BJ (cell line): Measurements from ENCODE around the gene GPR37. TPM values are rescaled to one million over a fixed set of nuclear protein-coding genes. Genes with fewer than 3 reads are reported as not detected.

ENCODE experiments used
- CTCF ChIA-PET: fragments of 350-600 bp; formaldehyde crosslinking; extraction: SDS; loops from one replicate; lab custom pipeline; 2021; ENCODE audit warnings: antibody characterized with exemption, inconsistent platforms; lab: Yijun Ruan, JAX
- POLR2A ChIA-PET: fragments of 300-600 bp; sonication (Branson Sonifier 250); formaldehyde crosslinking; extraction: SDS; loops from one replicate; lab custom pipeline; 2021; ENCODE audit warnings: antibody characterized with exemption; lab: Charles Lee
- DNase-seq: peaks from one replicate; pipeline ENCODE4 v3.0.0-alpha.2; 2011; ENCODE audit warnings: low read depth
- H3K27me3 ChIP-seq: 2 replicates; pipeline ENCODE4 v1.6.0; 2011; ENCODE audit warnings: low read length; ENCODE audit not compliant: control insufficient read depth, insufficient read depth
- H3K36me3 ChIP-seq: 2 replicates; pipeline ENCODE4 v1.5.1; 2011; ENCODE audit warnings: low read length; ENCODE audit not compliant: control insufficient read depth, insufficient read depth
- H3K4me3 ChIP-seq: 2 replicates; pipeline ENCODE4 v1.5.1; 2011; ENCODE audit warnings: low read depth, mild to moderate bottlenecking, control low read depth, low read length
- CTCF ChIP-seq: IDR thresholded peaks from 2 replicates; pipeline ENCODE4 v1.5.1; 2011; ENCODE audit warnings: low read depth, mild to moderate bottlenecking, control low read depth, inconsistent platforms, low read length, moderate library complexity; ENCODE audit not compliant: insufficient read depth
- polyA plus RNA-seq: library from polyadenylated mRNA; depleted of rRNA; stranded (reverse); fragments of >200 nt; gene quantifications from 2 replicates; pipeline ENCODE4 v1.2.3, GENCODE V29; 2011

GPR37 gene
- polyA plus RNA-seq, 1 experiment = 0.25 TPM

DNA sequence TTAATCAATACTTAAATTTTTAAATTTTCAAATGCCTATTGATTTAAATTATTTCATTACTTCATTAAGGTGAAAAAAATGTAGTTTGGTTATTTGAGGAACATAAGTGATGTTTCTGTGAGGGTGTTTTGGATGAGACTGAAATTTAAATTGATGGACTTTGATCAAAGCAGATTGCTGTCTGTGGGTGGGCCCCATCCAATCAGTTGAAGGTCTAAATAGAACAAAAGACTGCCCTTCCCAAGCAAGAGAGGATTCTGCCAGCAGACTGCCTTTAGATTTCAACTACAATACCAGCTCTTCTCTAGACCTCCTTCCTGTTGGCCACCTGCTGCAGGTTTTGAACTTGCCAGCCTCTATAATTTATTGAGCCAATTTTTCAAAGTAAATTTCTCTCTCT lies 14.5 kb upstream of the GPR37 start:
- ChIA-PET POLR2A (no interaction called here), CTCF (no interaction called here)
- no peak for DNase-seq
- no peak for TF ChIP-seq CTCF
- Histone ChIP-seq H3K4me3 (no peak overlapping the region), H3K36me3 (no peaks in the 10 kb centered on the region), H3K27me3 (no peaks in the 10 kb centered on the region)

- CTCF ChIA-PET = no interaction called here
- Histone ChIP-seq H3K4me3 (no peak overlapping the region), H3K36me3 (no peaks in the 10 kb centered on the region), H3K27me3 (no peaks in the 10 kb centered on the region)
- no peak for TF ChIP-seq CTCF
- POLR2A ChIA-PET = no interaction called here
- DNase-seq = no peak
Observed at GRCh38 chr7:124779620-124780019, 14.0 kb upstream of the GPR37 start.

DNA sequence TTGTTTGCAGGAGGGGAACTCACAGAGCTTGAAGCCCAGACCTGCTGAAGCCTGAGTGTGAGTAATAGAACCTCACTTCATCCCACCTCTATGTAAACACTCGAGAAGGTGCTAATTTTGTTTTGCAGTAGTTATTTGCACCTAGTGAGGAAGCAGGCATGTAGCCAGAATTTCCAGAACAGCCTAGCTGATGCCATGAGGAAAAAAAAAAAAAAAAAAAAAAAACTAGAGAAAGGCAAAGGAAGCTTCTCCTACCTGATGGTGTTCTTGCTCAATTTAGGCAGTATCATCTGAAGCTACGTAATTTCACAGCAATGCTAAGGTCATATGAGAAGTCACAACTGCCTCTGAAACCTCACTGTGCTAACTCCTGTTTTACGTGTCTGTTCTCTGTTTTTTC lies 13.6 kb upstream of the GPR37 start:
- no peak for TF ChIP-seq CTCF
- no peaks in the 10 kb centered on the region for H3K36me3 ChIP-seq
- no peaks in the 10 kb centered on the region for H3K27me3 ChIP-seq
- ChIA-PET POLR2A (interaction anchor here (0.6 kb wide), 1 partner anchor 744 kb away, joined by 15 read pairs; no protein-coding TSS in a partner anchor), CTCF (no interaction called here)
- H3K4me3 ChIP-seq = no peak overlapping the region
- no peak for DNase-seq

DNA sequence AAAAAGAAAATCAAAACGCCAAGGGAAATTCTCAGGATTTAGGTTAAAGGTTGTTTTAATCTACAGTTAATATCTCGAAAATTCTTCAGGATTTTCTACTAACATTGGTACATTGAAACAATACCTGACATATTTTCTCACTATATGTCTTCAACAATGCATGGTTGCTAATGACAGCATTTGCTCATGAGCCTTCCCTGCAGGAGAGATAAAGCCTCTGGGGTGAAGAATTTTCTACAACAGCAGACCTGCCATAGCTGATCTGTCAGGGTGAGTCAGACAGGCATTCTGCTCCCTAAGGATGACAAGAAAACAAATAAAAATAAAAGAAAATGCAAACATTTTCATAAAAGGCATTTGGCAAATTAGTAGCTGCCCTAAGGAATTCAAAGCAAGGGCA lies 11.7 kb upstream of the GPR37 start:
- no peak for DNase-seq
- H3K36me3 ChIP-seq = no peaks in the 10 kb centered on the region
- CTCF ChIA-PET = interaction anchor here (1.0 to 1.8 kb wide), 3 partner anchors 8 to 318 kb away, joined by 3 to 13 read pairs (median 13); partner anchors contain the start of gene GPR37
- TF ChIP-seq CTCF = no peak
- no peak overlapping the region for H3K4me3 ChIP-seq
- H3K27me3 ChIP-seq = no peaks in the 10 kb centered on the region
- POLR2A ChIA-PET = no interaction called here

DNA sequence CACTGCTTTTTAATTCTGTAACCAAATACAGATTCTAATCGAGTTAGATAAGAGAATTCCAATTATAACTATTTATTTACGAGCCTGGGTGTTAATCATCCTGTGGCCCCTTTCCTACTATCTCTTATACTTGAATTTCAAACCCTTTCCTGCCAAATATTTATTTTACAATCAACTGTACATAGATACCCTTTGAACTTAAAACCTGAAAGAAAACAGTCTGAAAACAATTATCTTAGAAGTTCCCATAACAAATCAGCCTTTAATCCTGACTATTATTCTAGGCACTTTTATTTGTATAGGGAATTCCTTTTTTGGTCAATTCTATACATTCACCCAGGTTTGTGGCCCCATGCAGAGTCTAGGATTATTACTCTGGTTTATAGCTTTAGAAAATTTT lies 10.6 kb upstream of the GPR37 start:
- H3K4me3 ChIP-seq = no peak overlapping the region
- POLR2A ChIA-PET = no interaction called here
- DNase-seq = no peak
- CTCF ChIA-PET = interaction anchor here (0.7 to 1.8 kb wide), 3 partner anchors 9 to 1195 kb away, joined by 3 to 13 read pairs (median 13); partner anchors contain the start of gene GPR37
- TF ChIP-seq CTCF = no peak
- no peaks in the 10 kb centered on the region for H3K36me3 ChIP-seq
- no peaks in the 10 kb centered on the region for H3K27me3 ChIP-seq
